B cell (primary cell): ENCODE measurements around the gene HIBADH. TPM values are rescaled to one million over a fixed set of nuclear protein-coding genes. Genes with fewer than 3 reads are reported as not detected.

Experiments used
- ATAC-seq: fragments of 200-7000 bp; cut with Tn5 transposase; one replicate; pipeline ENCODE4 v1.10.0; 2021; ENCODE audit warnings: low read depth, mild to moderate bottlenecking, moderate number of reproducible peaks, moderate library complexity
- CTCF ChIA-PET: fragments of 350-600 bp; sonication (Branson Sonifier 250); formaldehyde crosslinking; loops from one replicate; lab custom pipeline; 2021; ENCODE audit warnings: antibody characterized with exemption, inconsistent platforms; lab: Charles Lee
- POLR2A ChIA-PET: fragments of 350-600 bp; sonication (Branson Sonifier 250); formaldehyde crosslinking; loops from one replicate; lab custom pipeline; 2021; ENCODE audit warnings: antibody characterized with exemption; lab: Charles Lee
- DNase-seq: peaks from one replicate; pipeline ENCODE4 v3.0.0; 2013
- H2AFZ ChIP-seq: 2 replicates; pipeline ENCODE4 v1.6.1; 2012; ENCODE audit warnings: mild to moderate bottlenecking, low read depth, low read length; ENCODE audit not compliant: insufficient read depth, poor library complexity, severe bottlenecking
- H3K27ac ChIP-seq, 2 donors: 1 replicate in 1 of 2; 2 replicates in 1 of 2; pipeline ENCODE4 v1.5.1; 2012 to 2013; ENCODE audit warnings: low read length in 2 of 2, mild to moderate bottlenecking in 2 of 2, moderate library complexity in 1 of 2
- H3K27me3 ChIP-seq, 4 experiments: fragments of 200-600 bp in 1 of 4; sonication (generic) in 1 of 4; replicated peaks in 1 of 4; 1 replicate in 2 of 4; 2 replicates in 2 of 4; pipeline versions ENCODE4 v1.6.1 to v1.7.0; 2013 to 2016; ENCODE audit warnings: low read length in 3 of 4, mild to moderate bottlenecking in 2 of 4, mixed read lengths in 1 of 4, moderate library complexity in 1 of 4; ENCODE audit not compliant: insufficient read depth in 4 of 4, control insufficient read depth in 3 of 4; ENCODE audit errors: control extremely low read depth in 1 of 4
- H3K36me3 ChIP-seq, 2 experiments: replicated peaks in 1 of 2; 1 replicate in 1 of 2; 2 replicates in 1 of 2; pipeline versions ENCODE4 v1.6.1 to v1.7.1; 2013; ENCODE audit warnings: low read length in 1 of 2; ENCODE audit not compliant: insufficient read depth in 2 of 2, control insufficient read depth in 1 of 2; ENCODE audit errors: control extremely low read depth in 1 of 2, extremely low read depth in 1 of 2
- H3K4me1 ChIP-seq, 2 donors: fragments of 200-600 bp in 1 of 2; sonication (generic) in 1 of 2; 1 replicate in 1 of 2; 2 replicates in 1 of 2; pipeline versions ENCODE4 v1.5.1 to v1.6.1; 2013 to 2017; ENCODE audit warnings: low read length in 2 of 2; ENCODE audit not compliant: control insufficient read depth in 2 of 2, insufficient read depth in 2 of 2
- H3K4me2 ChIP-seq: replicated peaks from 2 replicates; pipeline ENCODE3; 2012; ENCODE audit warnings: mild to moderate bottlenecking, low read depth, low read length; ENCODE audit not compliant: poor library complexity, severe bottlenecking
- H3K4me3 ChIP-seq, 5 experiments: fragments of 200-600 bp in 1 of 5; sonication (generic) in 1 of 5; 1 replicate in 3 of 5; 2 replicates in 2 of 5; pipeline versions ENCODE4 v1.5.1 to v1.7.0; 2011 to 2016; ENCODE audit warnings: low read length in 4 of 5, mild to moderate bottlenecking in 4 of 5, low read depth in 2 of 5, control low read depth in 1 of 5, moderate library complexity in 1 of 5; ENCODE audit not compliant: insufficient read depth in 1 of 5; ENCODE audit errors: control extremely low read depth in 1 of 5, extremely low read depth in 1 of 5
- H3K79me2 ChIP-seq: fragments of 200-600 bp; sonication (generic); one replicate; pipeline ENCODE4 v1.6.0; 2016; ENCODE audit warnings: low read length; ENCODE audit not compliant: control insufficient read depth, insufficient read depth
- H3K9ac ChIP-seq: fragments of 200-600 bp; sonication (generic); 2 replicates; pipeline ENCODE4 v1.6.1; 2017; ENCODE audit warnings: mild to moderate bottlenecking, low read length, moderate library complexity
- H3K9me3 ChIP-seq, 3 donors: one replicate each; pipeline versions ENCODE4 v1.6.1 to v1.7.1; 2013; ENCODE audit warnings: low read length in 2 of 3; ENCODE audit not compliant: control insufficient read depth in 2 of 3, insufficient read depth in 1 of 3; ENCODE audit errors: control extremely low read depth in 1 of 3
- H4K20me1 ChIP-seq: 2 replicates; pipeline ENCODE4 v1.6.0; 2012; ENCODE audit warnings: mild to moderate bottlenecking, low read length; ENCODE audit not compliant: insufficient read depth, control insufficient read depth, poor library complexity, severe bottlenecking
- H3K27ac Mint-ChIP-seq: one replicate; pipeline ENCODE4 v1.8.0; 2021; ENCODE audit warnings: mixed read lengths
- H3K27me3 Mint-ChIP-seq: one replicate; pipeline ENCODE4 v1.8.0; 2021; ENCODE audit warnings: mixed read lengths
- H3K4me1 Mint-ChIP-seq: one replicate; pipeline ENCODE4 v1.8.0; 2021; ENCODE audit warnings: mixed read lengths
- H3K4me3 Mint-ChIP-seq: one replicate; pipeline ENCODE4 v1.8.0; 2021; ENCODE audit warnings: mixed read lengths
- H3K9me3 Mint-ChIP-seq: one replicate; pipeline ENCODE4 v1.8.0; 2022; ENCODE audit warnings: mixed read lengths; ENCODE audit not compliant: insufficient read depth
- EZH2 ChIP-seq: IDR thresholded peaks from 2 replicates; pipeline ENCODE4 v1.6.1; 2012; ENCODE audit warnings: borderline replicate concordance, low read depth, mild to moderate bottlenecking, moderate library complexity, low read length; ENCODE audit not compliant: insufficient read depth, poor library complexity, severe bottlenecking
- WGBS: methylation state at CpG from one replicate; pipeline ENCODE4 v1.1.5; 2013; ENCODE audit warnings: missing lambda C conversion rate; ENCODE audit not compliant: insufficient coverage; 5-methylcytosine and 5-hydroxymethylcytosine counted together
- intact Hi-C: fragments of 100-400 bp; cut with micrococcal nuclease; formaldehyde crosslinking; loops from one replicate; pipeline ENCODE4 v1.10.0; 2022
- polyA plus RNA-seq: library from polyadenylated mRNA; depleted of rRNA; stranded (reverse); fragments of >200 nt; gene quantifications from 2 replicates; pipeline ENCODE4 v1.2.3, GENCODE V29; 2012
- total RNA-seq, 2 donors: library from RNA; stranded (reverse); fragments of 120-200 nt in 1 of 2; gene quantifications; 1 replicate in 1 of 2; 2 replicates in 1 of 2; pipeline versions ENCODE4 v1.2.3 to v1.2.4, GENCODE V29; 2013 to 2022
- TF ChIP-seq, protein P1 (sequence below): fragments of 200-600 bp; IDR thresholded peaks from one replicate; pipeline ENCODE4 v1.8.0; 2022; ENCODE audit warnings: antibody characterized with exemption, mild to moderate bottlenecking

The HIBADH gene
- total and polyA plus RNA-seq, 2 donors (not counting 1 experiment from before 2014, with no cell fraction given), result 6.9 to 14.1 TPM

DNA sequence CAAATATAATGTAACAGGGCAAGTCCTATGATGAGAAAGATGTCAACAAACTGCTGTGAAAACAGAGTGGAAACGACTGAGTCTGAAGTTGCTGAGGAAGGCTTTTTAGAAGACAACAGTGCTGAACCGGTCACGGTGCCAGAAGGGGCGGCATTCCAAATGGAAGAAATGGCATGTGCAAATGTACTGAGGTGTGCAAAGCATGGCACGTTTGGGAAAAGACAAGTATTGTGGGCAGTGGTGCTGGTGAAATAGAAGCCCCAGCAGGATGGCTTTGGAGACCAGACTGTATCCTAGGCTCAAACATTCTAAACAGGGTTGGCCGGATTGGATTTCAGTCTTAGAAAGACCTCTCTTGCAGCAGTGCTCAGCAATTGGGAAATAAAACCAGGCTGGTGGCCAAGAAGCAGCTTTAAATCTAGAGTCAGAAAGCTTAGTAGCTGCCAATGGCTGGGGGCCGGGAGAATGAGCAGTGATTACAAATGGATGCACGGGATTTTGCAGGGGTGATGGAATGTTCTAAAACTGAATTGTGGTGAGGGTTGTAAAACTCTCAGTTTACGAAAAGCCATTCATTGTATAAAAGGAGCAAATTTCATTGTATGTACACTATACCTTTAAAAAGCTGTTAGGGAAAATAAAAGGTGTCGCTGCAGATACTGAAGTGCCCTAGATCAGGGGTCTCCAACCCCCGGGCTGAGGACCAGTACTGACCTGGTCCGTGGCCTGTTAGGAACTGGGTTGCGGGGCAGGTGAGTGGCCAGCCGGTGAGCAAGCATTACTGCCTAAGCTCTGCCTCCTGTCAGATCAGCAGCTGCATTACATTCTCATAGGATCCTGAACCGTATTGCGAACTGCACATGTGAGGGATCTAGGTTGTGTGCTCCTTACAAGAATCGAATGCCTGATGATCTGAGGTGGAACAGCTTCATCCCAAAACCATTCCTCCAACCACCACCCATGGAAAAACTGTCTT lies 141.6 kb downstream of the HIBADH start:
- no peak overlapping the region for H3K4me3 Mint-ChIP-seq
- H3K4me2 ChIP-seq, result no peak overlapping the region
- no peak for TF ChIP-seq EZH2
- TF ChIP-seq, protein P1, sequence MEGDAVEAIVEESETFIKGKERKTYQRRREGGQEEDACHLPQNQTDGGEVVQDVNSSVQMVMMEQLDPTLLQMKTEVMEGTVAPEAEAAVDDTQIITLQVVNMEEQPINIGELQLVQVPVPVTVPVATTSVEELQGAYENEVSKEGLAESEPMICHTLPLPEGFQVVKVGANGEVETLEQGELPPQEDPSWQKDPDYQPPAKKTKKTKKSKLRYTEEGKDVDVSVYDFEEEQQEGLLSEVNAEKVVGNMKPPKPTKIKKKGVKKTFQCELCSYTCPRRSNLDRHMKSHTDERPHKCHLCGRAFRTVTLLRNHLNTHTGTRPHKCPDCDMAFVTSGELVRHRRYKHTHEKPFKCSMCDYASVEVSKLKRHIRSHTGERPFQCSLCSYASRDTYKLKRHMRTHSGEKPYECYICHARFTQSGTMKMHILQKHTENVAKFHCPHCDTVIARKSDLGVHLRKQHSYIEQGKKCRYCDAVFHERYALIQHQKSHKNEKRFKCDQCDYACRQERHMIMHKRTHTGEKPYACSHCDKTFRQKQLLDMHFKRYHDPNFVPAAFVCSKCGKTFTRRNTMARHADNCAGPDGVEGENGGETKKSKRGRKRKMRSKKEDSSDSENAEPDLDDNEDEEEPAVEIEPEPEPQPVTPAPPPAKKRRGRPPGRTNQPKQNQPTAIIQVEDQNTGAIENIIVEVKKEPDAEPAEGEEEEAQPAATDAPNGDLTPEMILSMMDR, result no peak
- ChIA-PET POLR2A (no interaction called here), CTCF (interaction anchor here (1.5 kb wide), 1 partner anchor 127 kb away, joined by 3 read pairs; no protein-coding TSS in a partner anchor)
- no peak overlapping the region for H3K27ac ChIP-seq
- no peaks in the 10 kb centered on the region for H3K27me3 Mint-ChIP-seq
- no peak for ATAC-seq
- no peaks in the 10 kb centered on the region for H3K4me1 ChIP-seq
- no peaks in the 10 kb centered on the region for H3K9me3 ChIP-seq
- H2AFZ ChIP-seq, result no peak overlapping the region
- 95% methylated on average over 11 of the region's 17 CpGs for WGBS
- no peaks in the 10 kb centered on the region for H4K20me1 ChIP-seq
- no peaks in the 10 kb centered on the region for H3K27me3 ChIP-seq
- no peak overlapping the region for H3K27ac Mint-ChIP-seq
- H3K9ac ChIP-seq, result no peak overlapping the region
- no peak for DNase-seq
- no peaks in the 10 kb centered on the region for H3K4me1 Mint-ChIP-seq
- H3K36me3 ChIP-seq, result peaks cover 3 to 5% of the 10 kb centered on the region in 2 experiments
- H3K79me2 ChIP-seq, result no peaks in the 10 kb centered on the region
- H3K4me3 ChIP-seq, result no peak overlapping the region
- H3K9me3 Mint-ChIP-seq, result peaks cover 2% of the 10 kb centered on the region
- intact Hi-C loops, result no loop called here
